Endothelial cell of umbilical vein (primary cell): ENCODE measurements around the gene SLC25A33.

ENCODE experiments used
- CTCF ChIP-seq, 2 donors: IDR thresholded peaks; 1 replicate in 1 of 2; 2 replicates in 1 of 2; pipeline ENCODE4 v1.5.1; 2011; ENCODE audit warnings: low read length in 2 of 2, mild to moderate bottlenecking in 2 of 2, moderate library complexity in 2 of 2, control low read depth in 1 of 2, inconsistent platforms in 1 of 2, low read depth in 1 of 2; ENCODE audit not compliant: insufficient read depth in 1 of 2; ENCODE audit errors: extremely low read depth in 1 of 2
- EZH2 ChIP-seq: IDR thresholded peaks from 2 replicates; pipeline ENCODE4 v1.6.1; 2012; ENCODE audit warnings: borderline replicate concordance, low read depth, mild to moderate bottlenecking, moderate library complexity, low read length, inconsistent platforms; ENCODE audit not compliant: severe bottlenecking
- FOS ChIP-seq: IDR thresholded peaks from 2 replicates; pipeline ENCODE4 v1.6.1; 2011; ENCODE audit warnings: mild to moderate bottlenecking, low read length, moderate library complexity, borderline replicate concordance; ENCODE audit not compliant: insufficient read depth
- GATA2 ChIP-seq: IDR thresholded peaks from 2 replicates; pipeline ENCODE4 v1.7.0; 2011; ENCODE audit warnings: low read depth, mild to moderate bottlenecking, moderate library complexity, mixed read lengths, low read length; ENCODE audit not compliant: insufficient read length, insufficient read depth
- JUN ChIP-seq: IDR thresholded peaks from 2 replicates; pipeline ENCODE4 v1.6.1; 2011; ENCODE audit warnings: borderline replicate concordance, low read depth; ENCODE audit not compliant: insufficient read length, insufficient read depth
- MAX ChIP-seq: IDR thresholded peaks from 2 replicates; pipeline ENCODE4 v1.6.1; 2011; ENCODE audit not compliant: insufficient read depth, insufficient read length
- MYC ChIP-seq: IDR thresholded peaks from one replicate; pipeline ENCODE4 v1.6.1; 2011; ENCODE audit warnings: mild to moderate bottlenecking, low read depth, low read length
- POLR2A ChIP-seq: IDR thresholded peaks from 2 replicates; pipeline ENCODE4 v1.6.1; 2012; ENCODE audit warnings: low read depth, mild to moderate bottlenecking, control low read depth, low read length
- POLR2AphosphoS5 ChIP-seq: IDR thresholded peaks from 2 replicates; pipeline ENCODE4 v1.6.1; 2012; ENCODE audit warnings: low read depth, mild to moderate bottlenecking, control low read depth, low read length, moderate library complexity; ENCODE audit not compliant: insufficient read depth

- no peak for TF ChIP-seq POLR2A
- TF ChIP-seq CTCF (IDR thresholded peaks at IDR 0.05; ENCODE audit: extremely low read depth in 1 of 2, insufficient read depth in 1 of 2, low read depth in 1 of 2, low read length in 2 of 2), result no peak
- TF ChIP-seq MYC, result no peak
- no peak for TF ChIP-seq POLR2AphosphoS5
- TF ChIP-seq GATA2, result no peak
- TF ChIP-seq MAX, result no peak
- TF ChIP-seq EZH2, result no peak
- no peak for TF ChIP-seq FOS
- TF ChIP-seq JUN, result no peak
Observed at GRCh38 chr1:9605946-9606455, 66.7 kb downstream of the SLC25A33 start.
